HG03108 (cell line): Measurements from ENCODE around the gene YPEL2.
"Not testable (repeated sequence)": the region's sequence is repeated elsewhere in the genome, so short reads cannot be mapped to it uniquely, and the experiment has no call there.

ENCODE experiments used
- ATAC-seq: cut with Tn5 transposase; IDR thresholded peaks from one replicate; pipeline ENCODE4 v1.9.1; 2021; ENCODE audit warnings: moderate library complexity; ENCODE audit not compliant: unreplicated experiment

Gene YPEL2

DNA sequence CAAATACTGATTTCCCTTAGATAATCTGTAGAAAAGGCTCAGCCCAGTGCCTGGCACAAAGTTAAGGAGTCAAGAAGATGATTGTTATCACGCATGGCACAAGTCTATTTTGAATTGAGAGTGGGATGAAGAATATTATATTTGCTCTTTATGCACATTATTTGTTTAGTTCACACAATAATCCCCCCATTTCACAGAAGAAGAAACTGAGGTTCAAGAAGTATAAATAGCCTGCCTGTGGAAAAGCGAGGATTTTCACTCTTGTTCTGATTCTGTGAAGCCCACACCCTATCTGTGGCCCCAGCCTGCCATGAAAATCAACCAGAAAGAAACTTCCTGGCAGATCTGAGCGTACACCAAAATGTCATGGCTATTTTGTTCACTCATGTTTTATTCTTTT lies 73.0 kb downstream of the YPEL2 start:
- no peak for ATAC-seq

DNA sequence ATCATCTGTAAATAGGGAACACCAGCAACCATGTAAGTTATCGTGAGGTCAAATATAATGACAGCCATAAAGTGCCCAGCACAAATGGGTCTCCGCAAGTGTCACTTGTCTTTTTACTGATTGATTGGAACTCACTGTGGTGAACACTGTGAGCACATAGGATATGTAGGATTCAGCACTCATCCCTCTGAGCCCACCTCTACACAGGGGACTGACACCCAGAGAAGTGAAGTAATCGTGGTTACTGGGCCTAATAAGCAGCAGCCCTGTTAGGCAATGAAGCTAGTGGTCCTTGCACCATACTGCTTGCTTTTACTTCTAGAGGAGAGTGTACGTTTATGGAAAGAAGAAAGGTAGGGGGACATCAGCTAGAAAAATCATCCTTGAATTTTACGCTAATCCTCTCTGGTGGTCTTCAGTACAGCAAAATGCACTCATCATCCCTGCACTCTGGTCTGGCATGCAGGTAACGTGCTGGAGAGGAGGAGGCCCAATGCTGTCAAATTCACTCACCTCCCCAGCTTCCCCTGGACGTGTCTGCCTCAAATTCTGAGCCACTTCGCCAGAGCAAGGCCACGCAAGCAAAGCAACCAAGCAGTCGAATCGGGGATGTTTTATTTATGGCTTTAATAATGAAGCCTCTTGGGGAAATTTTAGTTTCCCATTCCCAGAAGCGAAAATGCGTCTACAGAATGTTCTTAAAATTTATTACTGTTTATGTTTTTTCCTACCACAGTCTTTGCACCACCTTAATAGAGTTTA lies 74.7 kb downstream of the YPEL2 start:
- ATAC-seq = no peak

DNA sequence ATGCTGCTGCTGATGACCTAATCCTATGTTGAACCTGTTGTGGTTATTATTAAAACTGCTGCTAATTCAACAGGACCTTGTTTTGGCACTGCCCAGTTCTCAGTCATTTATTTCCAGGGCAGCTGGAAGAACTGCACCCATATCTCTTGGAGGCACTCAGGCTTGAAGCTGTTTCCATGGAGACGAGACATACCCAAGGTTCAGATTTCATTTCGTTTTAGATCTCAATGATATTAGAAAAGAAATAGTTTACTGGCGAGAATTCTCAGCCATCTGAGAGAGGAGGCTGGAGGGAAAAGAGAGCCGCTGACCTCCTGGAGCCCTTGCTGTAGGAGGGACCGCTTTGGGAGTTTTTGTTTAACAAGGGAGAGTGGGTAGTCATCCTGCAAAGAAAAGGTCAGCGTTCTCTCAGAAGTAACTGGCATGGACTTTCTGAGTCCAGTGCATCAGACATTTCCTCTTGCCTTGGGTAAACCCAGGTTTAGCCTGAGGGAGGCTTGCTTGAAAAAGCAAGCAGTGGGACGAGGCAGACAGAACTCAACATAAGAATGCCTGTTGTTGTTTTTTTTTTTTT lies 75.4 kb downstream of the YPEL2 start:
- ATAC-seq = no peak

DNA sequence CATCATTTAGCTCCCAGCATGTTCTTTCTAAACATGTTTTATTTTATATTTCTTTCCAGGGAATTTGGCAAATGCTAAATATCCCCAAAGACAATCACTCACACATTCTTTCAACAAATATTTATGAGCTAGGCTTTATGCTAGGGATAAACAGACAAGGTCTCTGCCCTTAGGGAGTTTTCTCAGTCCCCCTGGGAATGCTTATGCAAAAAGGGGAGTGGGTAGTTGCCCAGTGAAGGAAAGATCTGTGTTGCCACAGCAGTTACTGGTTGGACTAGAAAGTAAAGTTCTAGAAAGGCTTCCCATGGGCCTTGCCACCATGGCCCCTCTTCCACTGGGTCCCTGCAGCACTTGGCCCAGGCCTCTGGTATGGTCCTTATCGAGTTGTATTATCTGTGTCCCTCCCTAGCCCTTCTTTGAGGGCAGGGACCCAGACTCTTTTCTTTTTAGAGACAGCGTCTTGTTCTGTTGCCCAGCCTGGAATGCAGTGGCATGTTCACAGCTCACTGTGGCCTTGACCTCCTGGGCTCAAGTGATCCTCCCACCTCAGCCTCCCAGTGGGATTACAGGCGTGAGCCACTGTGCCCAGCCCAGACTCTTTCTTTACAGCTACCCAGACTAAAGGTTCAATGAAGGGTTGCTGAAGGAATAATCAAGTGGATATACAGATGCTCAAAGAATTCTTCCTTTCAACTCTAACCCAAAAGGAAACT lies 78.0 kb downstream of the YPEL2 start:
- no peak for ATAC-seq

DNA sequence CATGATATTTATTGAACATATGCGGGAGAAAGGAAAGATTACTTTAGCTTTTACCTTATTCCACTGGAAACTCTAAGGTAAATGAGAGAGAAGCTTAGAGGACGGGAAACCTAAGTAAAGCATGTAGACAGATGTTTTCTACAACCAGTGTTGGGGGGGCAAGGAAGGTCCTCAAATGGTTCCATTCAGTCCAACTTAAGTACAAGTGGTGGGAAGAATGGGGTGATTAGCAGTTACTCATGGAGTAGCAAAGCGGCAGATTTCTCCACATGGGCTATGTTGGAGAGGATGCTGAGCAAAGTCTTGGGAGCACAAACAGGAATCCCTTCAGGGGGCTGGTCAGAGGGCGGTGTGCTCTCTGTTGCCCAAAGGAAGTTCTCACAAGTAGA lies 78.6 kb downstream of the YPEL2 start:
- no peak for ATAC-seq

DNA sequence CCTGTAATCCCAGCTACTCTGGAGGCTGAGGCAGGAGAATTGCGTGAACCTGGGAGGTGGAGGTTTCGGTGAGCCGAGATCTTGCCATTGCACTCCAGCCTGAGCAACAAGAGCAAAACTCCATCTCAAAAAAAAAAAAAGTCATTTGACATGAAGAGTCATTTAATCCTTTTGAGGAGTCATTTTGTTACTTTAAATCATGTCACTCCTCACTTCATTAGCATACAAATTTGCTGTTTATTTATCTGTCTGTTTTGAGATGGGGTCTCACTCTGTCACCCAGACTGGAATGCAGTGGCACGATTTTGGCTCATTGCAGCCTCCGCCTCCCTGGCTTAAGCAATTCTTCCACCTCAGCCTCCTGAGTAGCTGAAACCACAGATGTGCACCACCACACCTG lies 81.0 kb downstream of the YPEL2 start:
- ATAC-seq = not testable (repeated sequence)

DNA sequence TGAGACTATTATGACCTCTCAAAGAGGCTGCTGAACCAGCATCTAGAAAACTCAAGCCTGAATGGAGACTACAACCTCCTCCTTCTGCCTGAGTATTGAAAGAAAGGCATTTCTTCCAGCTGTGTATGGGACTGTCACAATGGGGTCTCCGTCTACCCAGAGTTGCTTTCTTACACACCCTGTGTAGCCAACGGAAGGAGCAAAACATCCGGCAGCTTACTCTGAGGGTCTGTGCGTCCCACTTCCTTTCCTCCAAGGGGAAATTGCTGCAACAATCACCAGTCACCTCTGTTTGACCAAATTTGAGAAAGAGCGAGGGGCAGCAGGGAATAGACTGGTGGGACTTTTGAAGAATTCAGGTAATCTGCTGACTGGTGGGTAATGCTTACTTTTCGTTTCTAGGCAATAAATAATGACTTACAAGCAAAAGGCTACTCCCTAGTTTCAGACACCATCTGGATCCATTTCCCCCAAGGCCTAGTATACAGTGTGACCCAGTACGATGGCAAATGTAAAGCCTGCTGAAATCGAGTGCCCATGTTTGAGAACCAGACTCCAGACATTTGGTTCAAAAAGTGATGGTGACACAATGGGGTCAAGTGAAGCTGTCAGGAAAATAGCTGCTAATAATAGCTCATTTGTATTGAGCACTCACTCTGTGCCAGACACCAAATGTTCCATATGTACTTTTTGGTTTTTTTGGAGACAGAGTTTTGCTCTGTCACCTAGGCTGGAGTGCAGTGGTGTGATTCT lies 81.7 kb downstream of the YPEL2 start:
- no peak for ATAC-seq

DNA sequence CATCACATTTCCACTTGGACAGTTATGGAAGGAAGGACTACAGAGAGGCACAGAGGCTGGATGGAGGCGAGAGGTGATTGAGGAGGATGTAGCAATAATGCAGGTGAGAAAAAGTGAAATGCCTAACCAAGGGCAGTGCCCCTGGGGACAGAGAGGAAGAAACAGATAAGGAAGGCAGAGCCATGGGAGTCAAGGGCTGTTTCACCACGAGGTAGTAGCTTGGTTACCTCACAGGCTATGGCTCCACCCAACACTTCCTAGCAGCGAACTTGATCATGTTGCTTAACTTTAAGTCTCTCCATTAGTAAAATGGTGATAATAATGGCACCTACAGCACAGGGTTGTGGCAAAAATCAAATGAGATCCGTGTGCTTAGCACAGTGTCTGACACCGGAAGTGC lies 83.9 kb downstream of the YPEL2 start:
- ATAC-seq = no peak

DNA sequence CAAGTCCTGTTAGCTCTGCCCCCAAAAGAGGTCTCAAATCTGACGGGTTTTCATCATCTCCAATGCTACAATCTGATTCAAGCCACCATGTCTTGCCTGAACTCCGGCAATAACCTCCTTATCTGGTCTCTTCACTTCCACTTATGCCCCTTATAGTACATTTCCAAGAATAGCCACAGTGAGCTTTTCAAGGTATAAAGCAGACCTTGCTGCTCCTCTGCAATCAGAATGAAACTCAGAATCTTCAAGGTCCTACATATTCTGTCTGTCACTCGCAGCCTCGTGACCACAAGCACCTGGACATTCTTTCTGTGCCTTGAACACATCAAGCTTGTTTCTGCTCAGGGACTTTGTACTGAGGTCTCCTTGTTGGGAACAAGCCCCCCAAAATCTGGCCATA lies 84.7 kb downstream of the YPEL2 start:
- ATAC-seq = no peak

DNA sequence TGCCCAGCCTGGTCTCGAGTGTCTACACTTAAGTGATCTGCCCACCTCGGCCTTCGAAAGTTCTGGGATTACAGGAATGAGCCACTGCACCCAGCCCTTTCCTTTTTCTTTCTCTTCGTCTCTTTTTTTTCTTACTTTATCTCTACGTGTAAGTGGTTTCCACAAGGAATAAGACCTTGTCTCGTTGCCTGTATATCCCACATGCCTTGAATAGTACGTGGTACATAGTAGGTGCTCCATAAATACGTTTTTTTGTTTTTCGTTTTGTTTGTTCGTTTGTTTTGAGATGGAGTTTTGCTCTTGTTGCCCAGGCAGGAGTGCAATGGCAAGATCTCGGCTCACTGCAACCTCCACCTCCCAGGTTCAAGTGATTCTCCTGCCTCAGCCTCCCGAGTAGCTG lies 86.0 kb downstream of the YPEL2 start:
- ATAC-seq = no peak

DNA sequence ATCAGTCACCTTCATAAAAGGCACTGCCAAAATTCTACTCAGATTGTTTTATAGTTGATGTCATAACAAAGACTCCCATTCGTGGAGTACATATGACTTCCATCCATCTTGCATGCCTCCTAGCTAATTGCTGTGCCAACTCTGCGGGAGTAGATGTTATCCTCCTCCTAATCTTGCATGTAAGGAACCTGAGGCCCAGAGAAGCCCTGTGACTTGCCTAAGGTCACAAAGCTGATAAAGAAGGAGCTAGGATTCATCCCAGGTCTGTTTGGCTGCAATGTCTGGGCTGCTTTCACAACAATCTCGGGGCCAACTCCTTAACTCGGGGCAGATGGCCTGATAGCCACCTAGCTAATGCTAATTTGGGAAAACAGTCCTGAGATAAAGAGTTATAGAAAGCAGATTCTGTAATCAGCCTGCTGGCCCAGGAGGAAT lies 87.3 kb downstream of the YPEL2 start:
- ATAC-seq = no peak

DNA sequence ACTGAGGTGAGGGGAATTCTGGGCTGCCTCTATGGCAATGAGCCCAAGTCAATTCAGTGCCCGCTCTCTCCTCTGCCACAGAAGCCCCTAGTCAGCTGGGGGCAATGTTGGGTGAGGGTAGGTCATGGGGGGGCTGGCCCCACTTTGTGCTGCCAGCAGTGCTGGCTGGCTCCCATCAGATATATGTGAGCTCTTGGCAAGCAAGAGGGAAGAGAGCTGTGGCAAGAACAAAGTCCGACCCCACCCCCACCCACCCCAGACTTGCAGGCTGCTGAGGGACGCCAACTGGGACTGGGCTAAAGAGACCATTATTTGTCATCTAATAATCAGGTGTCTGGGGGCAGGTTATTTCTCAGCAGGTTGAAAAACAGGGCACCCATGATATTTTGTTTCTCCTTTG lies 89.4 kb downstream of the YPEL2 start:
- no peak for ATAC-seq

DNA sequence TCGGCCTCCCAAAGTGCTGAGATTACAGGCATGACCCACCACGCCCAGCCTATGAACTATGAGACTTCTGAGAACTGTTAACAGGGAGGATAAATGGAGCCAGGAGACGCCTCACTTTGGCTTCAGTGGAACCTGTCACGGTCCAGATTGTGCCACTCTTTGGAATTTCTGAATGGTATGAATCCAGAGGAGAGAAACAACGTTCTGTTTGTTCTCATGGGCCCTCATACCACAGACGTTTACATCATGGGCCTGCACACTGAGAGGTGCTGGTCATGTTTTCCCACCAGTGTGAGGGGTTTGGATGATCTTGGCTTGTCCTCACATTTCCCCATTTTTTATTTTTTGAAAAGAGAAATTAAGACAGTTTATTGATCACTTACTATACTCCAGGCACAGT lies 90.3 kb downstream of the YPEL2 start:
- no peak for ATAC-seq

DNA sequence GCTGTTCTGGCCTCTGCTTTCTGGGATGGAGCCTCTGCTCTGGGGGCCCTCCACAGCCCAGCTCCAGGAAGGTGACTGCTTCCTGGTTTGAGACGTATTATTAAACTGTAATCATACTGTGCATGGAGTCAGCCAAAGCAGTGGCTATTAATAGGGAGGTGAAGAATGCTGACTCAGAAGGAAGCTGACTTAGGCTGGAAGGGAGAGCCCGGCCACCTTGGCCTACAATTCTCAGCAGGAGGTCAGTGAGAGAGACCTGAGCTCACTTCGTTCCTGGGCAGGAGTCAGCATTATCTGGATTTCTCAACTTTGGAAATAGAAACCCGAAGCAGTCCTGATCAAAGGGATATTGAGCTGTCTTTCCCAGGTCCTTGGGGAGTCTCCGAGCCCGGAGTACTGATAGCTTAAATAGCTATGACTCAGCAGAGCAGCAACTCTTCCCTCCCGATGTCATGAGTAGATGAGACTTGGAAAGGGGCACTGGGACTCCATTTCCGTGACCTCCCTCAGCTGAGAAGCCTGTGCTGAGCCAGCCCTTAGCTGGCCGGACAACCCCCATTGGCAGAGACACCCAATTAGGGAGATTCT lies 91.8 kb downstream of the YPEL2 start:
- ATAC-seq = no peak

DNA sequence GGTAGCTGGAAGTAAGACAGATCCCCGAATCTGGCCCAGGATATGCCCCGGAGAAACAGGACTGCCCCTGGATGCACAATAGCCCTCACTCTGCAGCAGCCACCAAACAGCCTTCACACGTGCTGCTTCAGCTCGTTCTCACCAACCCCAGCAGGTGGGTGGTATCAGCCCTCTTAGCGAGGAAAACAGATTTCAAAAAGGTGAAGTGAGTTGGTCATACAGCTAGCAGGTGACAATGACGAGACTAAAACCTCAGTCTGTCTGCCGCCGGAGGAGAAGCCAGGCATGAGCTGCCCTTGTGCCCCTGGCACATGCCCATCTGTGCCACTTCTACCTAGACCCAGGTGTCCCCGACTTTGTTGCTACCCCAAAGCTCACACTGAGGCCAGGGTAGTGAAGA lies 92.4 kb downstream of the YPEL2 start:
- ATAC-seq = no peak

DNA sequence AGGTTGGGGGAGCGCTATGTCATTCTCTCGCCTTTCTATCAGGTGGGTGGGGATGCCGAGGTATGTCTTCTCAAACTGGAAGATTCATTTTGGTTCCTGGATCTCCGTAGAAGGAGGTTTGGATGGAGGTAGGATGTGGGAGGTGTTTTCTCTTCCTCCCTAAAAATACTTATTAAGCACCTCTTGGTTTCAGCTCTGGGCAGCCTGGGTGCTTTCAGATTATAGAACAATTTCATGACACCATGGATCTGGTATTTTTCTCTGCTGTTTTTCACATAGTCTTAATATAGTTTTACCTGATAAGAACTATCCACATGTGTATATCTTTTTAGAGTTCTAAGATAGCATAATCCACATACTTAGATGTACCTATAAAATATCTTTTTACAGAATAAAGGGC lies 92.9 kb downstream of the YPEL2 start:
- ATAC-seq = no peak

DNA sequence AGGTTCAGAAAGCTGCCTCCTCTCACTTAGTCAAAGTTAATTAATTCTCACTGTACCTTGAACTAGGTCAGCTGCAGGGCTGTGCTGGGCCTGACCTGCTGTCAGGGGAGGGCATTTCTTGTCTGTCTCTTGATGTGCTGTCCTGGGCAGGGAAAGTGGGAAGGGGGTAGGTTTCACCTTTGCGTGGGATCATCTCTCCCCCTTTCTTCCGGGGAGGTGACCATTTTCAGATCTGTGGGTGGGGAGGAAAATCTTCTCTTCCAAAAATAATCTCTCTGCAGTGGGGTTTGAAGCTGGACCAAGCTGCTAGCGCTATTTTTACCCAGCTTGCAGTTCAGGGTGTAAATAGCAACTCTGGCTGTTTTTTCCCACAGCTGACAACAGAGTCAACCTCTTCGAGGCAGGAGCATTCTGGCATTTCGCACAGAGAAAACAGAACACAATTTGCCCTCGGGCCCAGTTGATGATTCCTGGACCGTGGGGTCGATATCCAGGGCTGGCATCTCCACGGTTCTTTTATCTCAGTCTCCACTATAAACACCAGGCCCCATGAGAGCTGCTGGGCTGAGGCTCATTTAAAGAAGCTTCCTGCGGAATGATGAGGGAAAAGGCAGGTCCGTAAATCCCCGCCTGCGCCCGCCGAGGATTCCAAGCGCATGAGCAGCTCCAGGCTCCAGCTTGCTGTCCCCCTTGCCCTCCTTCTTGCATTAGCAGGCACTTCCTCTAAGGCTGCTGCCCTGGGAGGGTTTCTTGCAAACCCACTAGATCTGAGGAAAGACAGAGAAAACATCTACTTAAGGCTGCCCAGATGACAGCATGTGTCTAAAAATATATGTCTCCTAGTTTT lies 93.9 kb downstream of the YPEL2 start:
- no peak for ATAC-seq

DNA sequence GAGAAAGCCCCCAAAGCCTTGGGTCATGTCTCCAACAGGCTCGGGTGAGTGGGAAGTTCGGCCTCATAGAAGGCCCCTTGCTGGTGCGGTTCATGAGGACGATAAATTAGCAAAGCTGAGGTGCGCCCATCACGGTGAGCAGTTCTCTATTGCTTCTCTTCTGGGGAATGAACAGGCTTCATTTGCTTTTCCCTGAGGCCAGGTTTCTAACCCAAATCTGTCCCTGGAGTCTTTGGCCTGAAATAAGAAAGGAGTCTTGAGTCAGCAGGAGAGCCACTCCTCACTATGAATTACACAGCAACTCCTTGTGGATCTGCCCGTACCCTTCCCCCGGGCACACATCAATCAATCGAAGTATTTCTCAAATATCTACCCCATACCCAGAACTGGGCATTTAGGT lies 94.6 kb downstream of the YPEL2 start:
- ATAC-seq = no peak

DNA sequence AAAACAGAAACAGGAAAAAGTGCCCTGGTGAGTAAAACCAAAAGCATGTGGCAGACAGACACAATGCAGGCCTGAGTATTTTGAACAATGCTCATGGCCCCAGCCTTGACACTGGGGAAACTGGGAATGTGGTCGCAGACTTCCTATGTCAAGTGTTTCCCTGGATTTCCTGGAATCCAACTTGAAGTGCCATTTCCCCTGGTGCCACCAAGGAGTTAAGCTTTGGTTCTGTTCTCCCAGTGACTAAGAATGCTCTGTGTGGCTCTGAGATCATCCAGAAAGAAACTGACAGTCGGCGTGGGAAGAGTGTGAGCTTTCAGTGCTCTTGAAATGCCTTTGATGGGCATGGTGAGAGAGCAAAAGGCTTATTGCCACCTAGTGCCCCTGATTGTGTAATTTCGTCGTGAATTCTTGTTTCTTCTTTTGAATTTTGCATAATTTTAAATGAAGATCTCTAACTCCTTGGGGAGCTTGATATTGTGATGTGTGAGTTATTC lies 96.0 kb downstream of the YPEL2 start:
- no peak for ATAC-seq

DNA sequence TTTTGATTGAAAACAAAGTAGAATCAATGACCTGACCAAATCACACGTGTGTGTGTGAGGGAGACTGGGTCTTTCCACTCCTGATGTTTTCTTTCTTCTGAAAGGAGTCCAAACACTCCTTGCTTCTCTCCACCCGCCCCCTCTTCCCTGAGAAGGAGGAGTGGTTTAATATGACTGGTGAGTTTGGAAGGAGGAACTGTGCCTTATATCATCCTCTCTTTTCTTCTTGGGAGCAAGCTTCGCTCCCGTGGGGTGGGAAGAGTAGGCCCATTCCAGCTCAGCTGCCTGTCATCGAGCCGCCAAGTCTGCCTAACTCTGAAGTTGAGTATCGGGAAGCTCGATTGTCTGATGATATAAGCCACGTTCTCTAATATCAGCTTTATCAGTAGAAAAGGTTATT lies 96.5 kb downstream of the YPEL2 start:
- ATAC-seq = no peak
